SK-N-MC (cell line): ENCODE data around the gene SPG7.

Experiments
- DNase-seq: peaks from one replicate; pipeline ENCODE4 v3.0.0-alpha.2; 2011; ENCODE audit warnings: low read depth, low spot score
- H3K27ac ChIP-seq: fragments of 200-600 bp; sonication (generic); 2 replicates; pipeline ENCODE4 v1.5.1; 2016; ENCODE audit warnings: mixed run types
- H3K36me3 ChIP-seq: fragments of 200-600 bp; sonication (generic); 2 replicates; pipeline ENCODE4 v1.6.1; 2017; ENCODE audit warnings: antibody characterized with exemption, low read length, mixed read lengths; ENCODE audit not compliant: insufficient read depth
- H3K4me3 ChIP-seq: fragments of 200-600 bp; sonication (generic); 2 replicates; pipeline ENCODE4 v1.5.1; 2016
- H3K9ac ChIP-seq: fragments of 200-600 bp; sonication (generic); 2 replicates; pipeline ENCODE4 v1.8.0; 2017; ENCODE audit warnings: mixed run types, mixed read lengths; ENCODE audit not compliant: insufficient read length
- H3K9me3 ChIP-seq: fragments of 200-600 bp; sonication (generic); 2 replicates; pipeline ENCODE4 v1.6.1; 2017; ENCODE audit warnings: low read depth, mild to moderate bottlenecking, antibody characterized with exemption, low read length, moderate library complexity, mixed read lengths
- EZH2 ChIP-seq: fragments of 200-600 bp; sonication (generic); IDR thresholded peaks from one replicate; pipeline ENCODE4 v1.6.1; 2017; ENCODE audit warnings: antibody characterized with exemption
- FOXP2 ChIP-seq: optimal IDR thresholded peaks from 2 replicates; pipeline ENCODE3; 2011; ENCODE audit warnings: mild to moderate bottlenecking, moderate library complexity; ENCODE audit not compliant: insufficient read depth; ENCODE audit errors: extremely low read length, control extremely low read depth
- POLR2AphosphoS5 ChIP-seq: IDR thresholded peaks from 2 replicates; pipeline ENCODE4 v1.6.1; 2012; ENCODE audit warnings: mild to moderate bottlenecking, low read depth, low read length, borderline replicate concordance

The SPG7 gene

GRCh38 chr16:89545044-89545830 lies 37.0 kb downstream of the SPG7 start:
- DNase-seq: no peak
- TF ChIP-seq EZH2 (no peak), POLR2AphosphoS5 (no peak), FOXP2 (no peak)
- Histone ChIP-seq H3K36me3 (no peaks in the 10 kb centered on the region), H3K9ac (no peak overlapping the region), H3K9me3 (no peaks in the 10 kb centered on the region), H3K4me3 (no peak overlapping the region), H3K27ac (no peak overlapping the region)

GRCh38 chr16:89545831-89546574 lies 37.8 kb downstream of the SPG7 start:
- H3K9me3 ChIP-seq: no peaks in the 10 kb centered on the region
- no peak overlapping the region for H3K27ac ChIP-seq
- H3K36me3 ChIP-seq: no peaks in the 10 kb centered on the region
- DNase-seq: no peak
- no peak overlapping the region for H3K4me3 ChIP-seq
- no peak for TF ChIP-seq POLR2AphosphoS5
- H3K9ac ChIP-seq: no peak overlapping the region

GRCh38 chr16:89546781-89547180 lies 38.6 kb downstream of the SPG7 start:
- no peaks in the 10 kb centered on the region for H3K36me3 ChIP-seq

GRCh38 chr16:89547291-89547690 lies 39.1 kb downstream of the SPG7 start:
- Histone ChIP-seq H3K9ac (no peak overlapping the region), H3K4me3 (no peak overlapping the region), H3K27ac (no peak overlapping the region), H3K9me3 (no peaks in the 10 kb centered on the region), H3K36me3 (no peaks in the 10 kb centered on the region)
- no peak for DNase-seq
- TF ChIP-seq POLR2AphosphoS5 (no peak), FOXP2 (no peak), EZH2 (no peak)

More at GRCh38 chr16:89546781-89547180, 38.6 kb downstream of the SPG7 start:
- no peak overlapping the region for H3K27ac ChIP-seq
- H3K9ac ChIP-seq: no peak overlapping the region
- TF ChIP-seq EZH2 (no peak), POLR2AphosphoS5 (no peak), FOXP2 (no peak)
- no peak overlapping the region for H3K4me3 ChIP-seq
- no peaks in the 10 kb centered on the region for H3K9me3 ChIP-seq
- DNase-seq: no peak

GRCh38 chr16:89547860-89548259 lies 39.7 kb downstream of the SPG7 start:
- Histone ChIP-seq H3K36me3 (no peaks in the 10 kb centered on the region), H3K9me3 (no peaks in the 10 kb centered on the region), H3K4me3 (no peak overlapping the region), H3K9ac (no peak overlapping the region), H3K27ac (no peak overlapping the region)
- no peak for DNase-seq
- TF ChIP-seq EZH2 (no peak), FOXP2 (no peak), POLR2AphosphoS5 (no peak)

- DNase-seq: no peak
- no peak overlapping the region for H3K9ac ChIP-seq
- H3K9me3 ChIP-seq: no peaks in the 10 kb centered on the region
- TF ChIP-seq EZH2 (no peak), POLR2AphosphoS5 (no peak), FOXP2 (no peak)
- H3K36me3 ChIP-seq: no peaks in the 10 kb centered on the region
- H3K4me3 ChIP-seq: no peak overlapping the region
- H3K27ac ChIP-seq: no peak overlapping the region
Observed at GRCh38 chr16:89548344-89549006, 40.3 kb downstream of the SPG7 start.

GRCh38 chr16:89549007-89549700 lies 41.0 kb downstream of the SPG7 start:
- no peak overlapping the region for H3K27ac ChIP-seq
- TF ChIP-seq EZH2: no peak
- TF ChIP-seq FOXP2: no peak
- TF ChIP-seq POLR2AphosphoS5: no peak
- no peak overlapping the region for H3K9ac ChIP-seq
- DNase-seq: no peak
- H3K4me3 ChIP-seq: no peak overlapping the region
- no peaks in the 10 kb centered on the region for H3K36me3 ChIP-seq
- no peaks in the 10 kb centered on the region for H3K9me3 ChIP-seq
